IMR-90 (cell line): ENCODE data around the gene IL12RB1. TPM values are rescaled to one million over a fixed set of nuclear protein-coding genes. Genes with fewer than 3 reads are reported as not detected.

ENCODE experiments used
- ATAC-seq: fragments of 200-7000 bp; cut with Tn5 transposase; 2 replicates; pipeline ENCODE4 v1.9.1; 2020; ENCODE audit warnings: low read depth, mild to moderate bottlenecking, moderate library complexity
- Bru-seq: library from RNA; stranded (reverse); fragments of 400-500 nt; gene quantifications from one replicate; lab custom pipeline; 2021; lab: Mats Ljungman, UMichigan
- BruChase-seq, 2 experiments: library from RNA; stranded (reverse); fragments of 400-500 nt; gene quantifications; one replicate each; lab custom pipeline; 2021; lab: Mats Ljungman, UMichigan
- BruUV-seq: library from RNA; stranded (reverse); fragments of 400-500 nt; replicated peaks from 2 replicates; lab custom pipeline; 2021; lab: Mats Ljungman, UMichigan
- CTCF ChIA-PET: fragments of 300-600 bp; formaldehyde crosslinking; extraction: SDS; loops from one replicate; lab custom pipeline; 2021; ENCODE audit warnings: antibody characterized with exemption; lab: Yijun Ruan, JAX
- POLR2A ChIA-PET: fragments of 300-600 bp; sonication (Branson Sonifier 250); formaldehyde crosslinking; loops from one replicate; lab custom pipeline; 2022; ENCODE audit warnings: antibody characterized with exemption; ENCODE audit not compliant: unreplicated experiment; lab: Charles Lee
- DNase-seq: peaks from one replicate; pipeline ENCODE4 v3.0.0; 2013
- H2AFZ ChIP-seq: replicated peaks from 2 replicates; pipeline ENCODE3; 2013; ENCODE audit warnings: low read length, mild to moderate bottlenecking; ENCODE audit not compliant: poor library complexity
- H2AK5ac ChIP-seq: 2 replicates; pipeline ENCODE4 v1.6.1; 2013; ENCODE audit warnings: low read depth, low read length, inconsistent platforms
- H2AK9ac ChIP-seq: replicated peaks from 2 replicates; pipeline ENCODE3; 2013; ENCODE audit warnings: mild to moderate bottlenecking, low read depth, low read length, moderate library complexity; ENCODE audit not compliant: poor library complexity
- H2BK120ac ChIP-seq: 2 replicates; pipeline ENCODE4 v1.6.1; 2013; ENCODE audit warnings: low read depth, low read length, inconsistent platforms
- H2BK15ac ChIP-seq: 3 replicates; pipeline ENCODE4 v1.6.1; 2013; ENCODE audit warnings: low read depth, low read length, inconsistent platforms
- H2BK20ac ChIP-seq: 2 replicates; pipeline ENCODE4 v1.6.1; 2013; ENCODE audit warnings: low read depth, mild to moderate bottlenecking, inconsistent platforms, low read length, moderate library complexity
- H2BK5ac ChIP-seq: 2 replicates; pipeline ENCODE4 v1.6.1; 2013; ENCODE audit warnings: mild to moderate bottlenecking, low read depth, low read length, inconsistent platforms; ENCODE audit not compliant: poor library complexity, severe bottlenecking
- H3K14ac ChIP-seq: replicated peaks from 2 replicates; pipeline ENCODE4 v1.6.1; 2013; ENCODE audit warnings: low read depth, low read length, inconsistent platforms
- H3K18ac ChIP-seq: 2 replicates; pipeline ENCODE4 v1.6.1; 2013; ENCODE audit warnings: low read depth, low read length, control low read depth
- H3K23ac ChIP-seq: 2 replicates; pipeline ENCODE4 v1.6.1; 2013; ENCODE audit warnings: low read depth, low read length, inconsistent platforms
- H3K27ac ChIP-seq: 2 replicates; pipeline ENCODE4 v1.5.1; 2013; ENCODE audit warnings: mild to moderate bottlenecking, control low read depth, low read length; ENCODE audit not compliant: insufficient read depth
- H3K27me3 ChIP-seq: 2 replicates; pipeline ENCODE4 v1.6.1; 2013; ENCODE audit warnings: low read length; ENCODE audit not compliant: control insufficient read depth, insufficient read depth
- H3K36me3 ChIP-seq: 2 replicates; pipeline ENCODE4 v1.6.1; 2013; ENCODE audit warnings: low read length, mixed read lengths; ENCODE audit not compliant: control insufficient read depth, insufficient read depth
- H3K4ac ChIP-seq: 2 replicates; pipeline ENCODE4 v1.6.1; 2013; ENCODE audit warnings: low read depth, low read length, inconsistent platforms
- H3K4me1 ChIP-seq: 2 replicates; pipeline ENCODE4 v1.6.1; 2013; ENCODE audit warnings: low read length, mixed read lengths; ENCODE audit not compliant: control insufficient read depth, insufficient read depth
- H3K4me2 ChIP-seq: 2 replicates; pipeline ENCODE4 v1.6.1; 2013; ENCODE audit warnings: low read depth, mild to moderate bottlenecking, control low read depth, low read length, moderate library complexity
- H3K4me3 ChIP-seq: 2 replicates; pipeline ENCODE4 v1.5.1; 2013; ENCODE audit warnings: low read depth, mild to moderate bottlenecking, control low read depth, low read length, moderate library complexity; ENCODE audit not compliant: insufficient read depth
- H3K56ac ChIP-seq: 2 replicates; pipeline ENCODE4 v1.6.1; 2013; ENCODE audit warnings: low read length, inconsistent platforms; ENCODE audit not compliant: insufficient read depth; ENCODE audit errors: extremely low read depth
- H3K79me1 ChIP-seq, 2 experiments: 2 replicates each; pipeline ENCODE4 v1.6.1; 2013; ENCODE audit warnings: low read length in 2 of 2, inconsistent platforms in 1 of 2, low read depth in 1 of 2
- H3K9ac ChIP-seq: 2 replicates; pipeline ENCODE4 v1.6.1; 2013; ENCODE audit warnings: low read depth, low read length, control low read depth
- H3K9me1 ChIP-seq: 2 replicates; pipeline ENCODE4 v1.6.1; 2013; ENCODE audit warnings: low read length, inconsistent platforms; ENCODE audit not compliant: insufficient read depth
- H3K9me3 ChIP-seq: 2 replicates; pipeline ENCODE4 v1.6.1; 2013; ENCODE audit warnings: low read length; ENCODE audit not compliant: control insufficient read depth, insufficient read depth
- H4K20me1 ChIP-seq: 2 replicates; pipeline ENCODE4 v1.6.1; 2013; ENCODE audit warnings: low read length, inconsistent platforms; ENCODE audit not compliant: insufficient read depth
- H4K5ac ChIP-seq: 2 replicates; pipeline ENCODE4 v1.6.1; 2013; ENCODE audit warnings: mild to moderate bottlenecking, low read depth, low read length, control low read depth
- H4K8ac ChIP-seq, 2 experiments: 2 replicates each; pipeline ENCODE4 v1.6.1; 2013; ENCODE audit warnings: low read depth in 2 of 2, low read length in 2 of 2, control low read depth in 1 of 2, inconsistent platforms in 1 of 2
- H4K91ac ChIP-seq: 2 replicates; pipeline ENCODE4 v1.6.1; 2013; ENCODE audit warnings: low read depth, low read length, inconsistent platforms; ENCODE audit not compliant: insufficient read depth
- RFX5 ChIP-seq: IDR thresholded peaks from 2 replicates; pipeline ENCODE4 v1.8.0; 2012; ENCODE audit warnings: low read depth, mild to moderate bottlenecking, low read length, moderate library complexity
- SMC3 ChIP-seq: fragments of 150-350 bp; IDR thresholded peaks from 2 replicates; pipeline ENCODE4 v1.6.1; 2016; ENCODE audit warnings: low read depth, mild to moderate bottlenecking, antibody characterized with exemption, low read length, moderate library complexity
- WGBS, 2 experiments: methylation state at CpG; one replicate each; pipeline versions ENCODE4 v1.1.5 to v1.1.7; 2013; ENCODE audit warnings: missing lambda C conversion rate in 2 of 2; ENCODE audit not compliant: insufficient read length in 1 of 2; ENCODE audit errors: extremely low coverage in 2 of 2; 5-methylcytosine and 5-hydroxymethylcytosine counted together
- dilution Hi-C: fragments of 300-500 bp; cut with HindIII; formaldehyde crosslinking; loops from one replicate; pipeline ENCODE4 v1.14.3; 2018; ENCODE audit warnings: low sequenced_read_pairs; ENCODE audit not compliant: unreplicated experiment
- in situ Hi-C: fragments of 300-500 bp; cut with MboI; formaldehyde crosslinking; loops from 3 replicates; pipeline ENCODE4 v1.14.3; 2019; ENCODE audit warnings: low sequenced_read_pairs, inconsistent platforms, mixed read lengths
- intact Hi-C: fragments of 100-400 bp; cut with micrococcal nuclease; formaldehyde crosslinking; loops from 2 replicates; pipeline ENCODE4 v1.10.0; 2022
- long read RNA-seq: library from polyadenylated mRNA; unstranded; transcript quantifications from one replicate; pipeline ENCODE4 v2.0.0, GENCODE V29; 2021; ENCODE audit not compliant: unreplicated experiment
- polyA plus RNA-seq, 3 experiments: library from polyadenylated mRNA; depleted of rRNA; stranded (reverse); fragments of >200 nt; gene quantifications; 2 replicates each; pipeline ENCODE4 v1.2.3, GENCODE V29; 2012; ENCODE audit warnings: low replicate concordance in 1 of 3
- total RNA-seq: library from RNA; depleted of rRNA; stranded (reverse); fragments of >200 nt; gene quantifications from 2 replicates; pipeline ENCODE4 v1.2.3, GENCODE V29; 2012; rRNA removed

Gene IL12RB1
- total RNA-seq = not detected in 2 replicates
- polyA plus RNA-seq (2012; rRNA removed) = not detected in 2 replicates
- 0.08 TPM in 1 of 2 replicates, not detected in the other for polyA plus RNA-seq (2012; cell fraction: cytosol; rRNA removed)
- polyA plus RNA-seq (2012; cell fraction: nucleus; rRNA removed; ENCODE audit: low replicate concordance) = 0.11 TPM in 1 of 2 replicates, not detected in the other
- not detected for Bru-seq, nascent RNA
- BruChase-seq, experiment 1, labeled RNA remaining after a 6-hour chase = percentile 4 among the genes with signal in this experiment
- not detected for BruChase-seq, experiment 2, labeled RNA remaining after a 2-hour chase
- long read RNA-seq = 0 reads

GRCh38 chr19:18086590-18087138 lies at the start of gene IL12RB1:
Gene IL12RB1, minus strand, starts transcription at chr19:18086934. Its CDS starts 111 bp downstream, at chr19:18086823.
- peak within 1 kb of the TSS in 1 of 2 experiments; percentile 48; a peak in 1 of 4 replicates for H4K8ac ChIP-seq
- H2AK9ac ChIP-seq = no peak within 1 kb of the TSS
- peak within 1 kb of the TSS; percentile 24; the same call in 1 of the 2 replicates for H3K4me3 ChIP-seq
- no peak for DNase-seq
- no peak within 1 kb of the TSS for H4K91ac ChIP-seq
- no peaks in the 10 kb centered on the region for H3K9me3 ChIP-seq
- no peaks in the 10 kb centered on the region for H3K79me1 ChIP-seq
- no peak within 1 kb of the TSS for H3K27ac ChIP-seq
- H3K14ac ChIP-seq = no peak within 1 kb of the TSS; the same call in 1 of the 2 replicates
- ChIA-PET POLR2A (no interaction called here), CTCF (no interaction called here)
- H2BK5ac ChIP-seq = no peak within 1 kb of the TSS
- no peak within 1 kb of the TSS for H3K56ac ChIP-seq
- ATAC-seq = peak; percentile 43
- in situ Hi-C loops (no loop called here), dilution Hi-C loops (no loop called here), intact Hi-C loops (no loop called here)
- no peak within 1 kb of the TSS for H2AK5ac ChIP-seq
- H3K4ac ChIP-seq = no peak within 1 kb of the TSS; the same call in 1 of the 2 replicates
- H2BK120ac ChIP-seq = no peak within 1 kb of the TSS
- no peak within 1 kb of the TSS; the same call in 1 of the 2 replicates for H3K18ac ChIP-seq
- no peak within 1 kb of the TSS for H2BK20ac ChIP-seq
- H3K9ac ChIP-seq = no peak within 1 kb of the TSS
- peaks cover 11% of the 10 kb centered on the region for H3K27me3 ChIP-seq
- peak within 1 kb of the TSS; percentile 65 for H3K4me2 ChIP-seq
- no peaks in the 10 kb centered on the region for H3K36me3 ChIP-seq
- H4K5ac ChIP-seq = peak within 1 kb of the TSS; percentile 63; the same call in 1 of the 2 replicates
- no peaks in the 10 kb centered on the region for H3K4me1 ChIP-seq
- H2BK15ac ChIP-seq = no peak within 1 kb of the TSS
- H3K23ac ChIP-seq = no peak within 1 kb of the TSS
- no TSS peak for BruUV-seq
- H4K20me1 ChIP-seq = no peaks in the 10 kb centered on the region
- TF ChIP-seq SMC3 (no peak), RFX5 (no peak)
- no peaks in the 10 kb centered on the region for H3K9me1 ChIP-seq
- WGBS, 2 experiments = 63% methylated on average over 2 of the region's 12 CpGs; no CpG with 5 or more reads in 1 of the 2 experiments
- H2AFZ ChIP-seq = peak within 1 kb of the TSS; percentile 84
